Prostate gland (tissue), 2 donors: Measurements from ENCODE around the gene PRIMPOL.

ENCODE experiments used
- POLR2A ChIP-seq: fragments of 450-650 bp; IDR thresholded peaks from one replicate; pipeline ENCODE4 v1.6.1; 2016; ENCODE audit warnings: antibody characterized with exemption, mild to moderate bottlenecking
- POLR2AphosphoS5 ChIP-seq: sonication (generic); formaldehyde crosslinking; IDR thresholded peaks from one replicate; pipeline ENCODE4 v1.6.1; 2017; ENCODE audit warnings: antibody characterized with exemption
- TF ChIP-seq, protein P1 (sequence below), 4 experiments: fragments of 200-600 bp in 2 of 4; fragments of 450-650 bp in 2 of 4; sonication (generic) in 2 of 4; IDR thresholded peaks; 1 replicate in 3 of 4; 2 replicates in 1 of 4; pipeline ENCODE4 v1.5.1; 2016 to 2019; ENCODE audit warnings: antibody characterized with exemption in 4 of 4, mild to moderate bottlenecking in 2 of 4, moderate library complexity in 2 of 4

DNA sequence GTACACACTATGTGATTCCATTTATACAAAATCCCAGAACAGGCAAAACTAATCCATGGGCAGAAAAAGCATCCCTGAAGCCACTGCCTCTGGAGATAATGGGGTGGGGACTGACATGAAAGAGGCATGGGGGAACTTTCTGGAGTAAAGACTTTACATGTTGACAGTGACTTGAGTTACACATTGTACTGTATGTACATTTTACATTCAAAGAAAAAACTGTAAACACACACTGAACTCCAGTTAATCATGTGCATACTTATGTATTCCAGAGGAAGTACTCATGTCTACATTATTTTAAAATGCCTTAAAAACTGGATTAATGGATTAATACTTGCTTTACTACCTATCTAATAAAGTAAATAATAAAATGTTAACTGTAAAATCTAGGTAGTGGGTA is 62.8 kb downstream of the PRIMPOL start:
- TF ChIP-seq POLR2A (no peak), POLR2AphosphoS5 (no peak)
- TF ChIP-seq, protein P1, sequence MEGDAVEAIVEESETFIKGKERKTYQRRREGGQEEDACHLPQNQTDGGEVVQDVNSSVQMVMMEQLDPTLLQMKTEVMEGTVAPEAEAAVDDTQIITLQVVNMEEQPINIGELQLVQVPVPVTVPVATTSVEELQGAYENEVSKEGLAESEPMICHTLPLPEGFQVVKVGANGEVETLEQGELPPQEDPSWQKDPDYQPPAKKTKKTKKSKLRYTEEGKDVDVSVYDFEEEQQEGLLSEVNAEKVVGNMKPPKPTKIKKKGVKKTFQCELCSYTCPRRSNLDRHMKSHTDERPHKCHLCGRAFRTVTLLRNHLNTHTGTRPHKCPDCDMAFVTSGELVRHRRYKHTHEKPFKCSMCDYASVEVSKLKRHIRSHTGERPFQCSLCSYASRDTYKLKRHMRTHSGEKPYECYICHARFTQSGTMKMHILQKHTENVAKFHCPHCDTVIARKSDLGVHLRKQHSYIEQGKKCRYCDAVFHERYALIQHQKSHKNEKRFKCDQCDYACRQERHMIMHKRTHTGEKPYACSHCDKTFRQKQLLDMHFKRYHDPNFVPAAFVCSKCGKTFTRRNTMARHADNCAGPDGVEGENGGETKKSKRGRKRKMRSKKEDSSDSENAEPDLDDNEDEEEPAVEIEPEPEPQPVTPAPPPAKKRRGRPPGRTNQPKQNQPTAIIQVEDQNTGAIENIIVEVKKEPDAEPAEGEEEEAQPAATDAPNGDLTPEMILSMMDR (IDR thresholded peaks at IDR 0.05), result no peak
